Left lung (tissue), 10 donors: ENCODE data around the gene ATOH8. TPM values are rescaled to one million over a fixed set of nuclear protein-coding genes. Genes with fewer than 3 reads are reported as not detected.
A peak's percentile ranks its signal among the peaks of the same experiment; 100 is the strongest.

ENCODE experiments used
- ATAC-seq: fragments of 200-7000 bp; cut with Tn5 transposase; one replicate; pipeline ENCODE4 v1.9.1; 2020; ENCODE audit warnings: moderate library complexity
- DNase-seq, 4 donors: peaks; one replicate each; pipeline ENCODE4 v3.0.0-alpha.2; 2013 to 2020
- H3K27ac ChIP-seq, 2 donors: fragments of 200-600 bp; sonication (generic) in 1 of 2; one replicate each; pipeline versions ENCODE4 v1.5.0 to v1.8.0; 2020 to 2021
- H3K27me3 ChIP-seq, 2 donors: fragments of 200-600 bp; sonication (generic) in 1 of 2; one replicate each; pipeline versions ENCODE4 v1.5.0 to v1.8.0; 2020 to 2021
- H3K36me3 ChIP-seq, 2 donors: fragments of 200-600 bp; sonication (generic) in 1 of 2; one replicate each; pipeline versions ENCODE4 v1.5.0 to v1.8.0; 2020 to 2021
- H3K4me1 ChIP-seq, 2 donors: fragments of 200-600 bp; one replicate each; pipeline ENCODE4 v1.8.0; 2021
- H3K4me3 ChIP-seq, 2 donors: fragments of 200-600 bp; sonication (generic) in 1 of 2; one replicate each; pipeline versions ENCODE4 v1.5.0 to v1.8.0; 2020 to 2021; ENCODE audit warnings: mild to moderate bottlenecking in 1 of 2
- H3K9me3 ChIP-seq, 2 donors: fragments of 200-600 bp; sonication (generic) in 1 of 2; one replicate each; pipeline versions ENCODE4 v1.5.0 to v1.8.0; 2020 to 2021
- CTCF ChIP-seq, 2 donors: fragments of 200-600 bp; sonication (generic) in 1 of 2; IDR thresholded peaks; one replicate each; pipeline versions ENCODE4 v1.5.0 to v1.8.0; 2021; ENCODE audit warnings: antibody characterized with exemption in 2 of 2
- intact Hi-C, 2 donors: fragments of 100-400 bp; cut with DNase I; formaldehyde crosslinking; loops; one replicate each; pipeline versions ENCODE4 v1.11.2 to v1.14.2; 2022
- polyA plus RNA-seq, 6 donors: library from polyadenylated mRNA; unstranded; fragments of 120-200 nt; gene quantifications; one replicate each; pipeline ENCODE4 v1.2.1, GENCODE V29; 2013; ENCODE audit not compliant: insufficient read length in 6 of 6
- total RNA-seq, 2 donors: library from RNA; stranded (reverse); fragmentation: NEBNext Ultra II Directional; extraction: Animal tissue kit (Norgen Biotek cat#: 25700); gene quantifications; one replicate each; pipeline ENCODE4 v1.2.1, GENCODE V29; 2021
- donor health status: DM: no; HTN: yes; CAD: no.
- donor health status: DM: no; HTN: no; CAD: no.

Gene ATOH8
- total and polyA plus RNA-seq, 8 donors, result 24.7 to 36.5 (median 34.3) TPM

DNA sequence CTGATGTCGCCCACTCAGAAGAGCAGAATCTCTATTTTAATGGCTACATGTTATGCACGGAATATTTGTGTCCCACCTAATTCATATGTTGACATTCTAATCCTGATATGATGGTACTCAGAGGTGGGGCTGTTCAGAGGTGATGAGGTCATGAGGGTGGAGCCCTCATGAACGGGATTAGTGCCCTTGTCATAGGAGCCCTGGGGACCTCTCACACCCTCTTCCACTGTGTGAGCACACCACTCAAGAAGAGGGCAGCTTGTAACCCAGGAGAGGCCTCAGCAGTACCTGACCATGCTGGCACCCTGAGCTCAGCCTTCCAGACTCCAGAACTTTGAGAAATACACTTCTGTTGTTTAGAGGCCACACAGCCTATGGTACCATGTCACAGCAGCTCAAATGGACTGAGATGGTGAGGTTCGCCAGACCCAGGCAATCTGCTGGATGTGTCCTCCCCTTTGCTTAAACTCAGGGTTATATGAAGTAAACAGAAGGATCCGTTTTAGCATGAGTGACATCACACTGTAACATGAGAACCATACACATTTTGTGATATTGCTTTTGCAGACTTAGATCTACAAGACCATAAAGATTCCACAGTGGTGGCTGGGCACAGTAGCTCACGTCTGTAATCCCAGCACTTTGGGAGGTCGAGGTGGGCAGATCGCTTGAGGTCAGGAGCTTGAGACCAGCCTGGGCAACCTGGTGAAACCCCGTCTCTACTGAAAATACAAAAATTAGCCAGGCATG is 48.7 kb downstream of the ATOH8 start:
- no peak overlapping the region for H3K4me3 ChIP-seq
- H3K27me3 ChIP-seq, result no peaks in the 10 kb centered on the region
- TF ChIP-seq CTCF (IDR thresholded peaks at IDR 0.05), result no peak
- DNase-seq, result no peak
- peaks cover 0 to 4% of the 10 kb centered on the region in 2 donors for H3K9me3 ChIP-seq
- intact Hi-C loops, result loop anchor here in 1 of 2 donors (10.0 kb wide), 1 partner anchor 48 kb away; the partner anchor contains the start of gene ATOH8
- no peak for ATAC-seq
- no peak overlapping the region for H3K27ac ChIP-seq
- no peaks in the 10 kb centered on the region for H3K36me3 ChIP-seq
- H3K4me1 ChIP-seq, result peaks cover 0 to 10% of the 10 kb centered on the region in 2 donors

GRCh38 chr2:85803704-85804425 is 50.1 kb downstream of the ATOH8 start:
- DNase-seq (no peak), ATAC-seq (no peak)
- no peak for TF ChIP-seq CTCF (IDR thresholded peaks at IDR 0.05)
- H3K36me3 ChIP-seq, result no peaks in the 10 kb centered on the region
- H3K4me3 ChIP-seq, result no peak overlapping the region
- no peak overlapping the region for H3K27ac ChIP-seq
- no peaks in the 10 kb centered on the region for H3K27me3 ChIP-seq
- peaks cover 0 to 4% of the 10 kb centered on the region in 2 donors for H3K9me3 ChIP-seq
- intact Hi-C loops, result loop anchor here in 1 of 2 donors (10.0 kb wide), 1 partner anchor 49 kb away; the partner anchor contains the start of gene ATOH8
- H3K4me1 ChIP-seq, result peaks cover 0 to 7% of the 10 kb centered on the region in 2 donors

DNA sequence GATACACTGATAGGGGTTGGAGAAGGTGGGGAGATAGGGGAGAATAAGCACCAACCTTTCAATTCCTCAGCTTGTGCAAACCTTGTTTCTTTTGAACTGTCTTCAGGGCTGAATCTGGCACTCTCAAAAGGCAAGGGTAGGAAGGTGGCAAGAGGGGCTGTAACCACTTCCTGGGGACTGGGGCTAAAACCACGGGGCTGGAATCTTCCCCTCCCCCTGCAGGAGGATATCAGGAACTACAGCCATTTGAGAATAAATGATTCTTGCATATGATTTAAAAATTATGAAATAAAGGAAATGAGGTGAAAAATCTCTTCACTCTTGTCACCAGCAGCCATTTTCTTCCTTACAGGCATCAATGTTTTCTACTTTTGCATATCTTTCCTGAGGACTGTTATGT is 50.8 kb downstream of the ATOH8 start:
- Histone ChIP-seq H3K4me1 (peaks cover 0 to 7% of the 10 kb centered on the region in 2 donors), H3K27me3 (no peaks in the 10 kb centered on the region), H3K36me3 (no peaks in the 10 kb centered on the region), H3K9me3 (peaks cover 0 to 4% of the 10 kb centered on the region in 2 donors), H3K27ac (no peak overlapping the region), H3K4me3 (no peak overlapping the region)
- no peak for DNase-seq
- intact Hi-C loops, result loop anchor here in 1 of 2 donors (10.0 kb wide), 1 partner anchor 50 kb away; the partner anchor contains the start of gene ATOH8
- TF ChIP-seq CTCF (IDR thresholded peaks at IDR 0.05), result peak; percentile 37 to 43
- peak; percentile 21 for ATAC-seq

DNA sequence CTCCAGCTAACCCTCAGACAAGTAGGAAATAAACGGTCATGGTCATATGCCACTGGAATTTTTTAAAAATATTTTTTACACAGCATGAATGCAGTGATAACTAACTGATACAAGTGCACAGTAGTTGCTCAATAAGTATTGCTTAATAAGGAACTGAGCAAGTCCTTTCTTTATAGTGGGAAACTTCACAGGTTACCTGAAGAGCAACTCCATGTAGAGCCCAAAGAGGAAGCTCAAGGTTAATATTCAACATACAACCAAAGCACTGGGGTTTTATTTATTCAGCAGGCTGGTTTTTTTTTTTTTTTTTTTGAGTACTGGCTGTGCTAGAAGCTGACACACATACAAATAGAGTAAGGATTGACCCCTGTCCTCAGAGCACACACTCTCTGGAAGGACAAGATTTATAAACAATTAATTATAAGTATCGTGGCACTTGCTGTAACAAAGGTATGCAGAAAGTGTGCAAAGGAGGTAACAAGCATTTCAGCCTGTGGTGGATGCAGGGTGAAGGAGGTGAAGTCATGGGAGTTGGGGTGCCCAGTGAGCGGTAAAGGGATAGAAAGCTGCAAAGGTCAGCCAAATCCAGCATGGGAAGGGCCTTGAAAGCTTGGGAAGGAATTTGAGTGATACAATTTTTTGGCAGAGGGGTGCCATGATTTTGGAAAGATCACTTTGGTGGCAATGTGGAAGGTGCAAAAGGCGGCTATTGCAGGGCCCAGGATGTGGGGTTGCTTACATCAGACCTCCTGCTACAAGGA is 52.7 kb downstream of the ATOH8 start:
- Histone ChIP-seq H3K4me1 (peaks cover 2 to 16% of the 10 kb centered on the region in 2 donors), H3K36me3 (no peaks in the 10 kb centered on the region), H3K9me3 (no peaks in the 10 kb centered on the region), H3K4me3 (no peak overlapping the region), H3K27me3 (no peaks in the 10 kb centered on the region), H3K27ac (no peak overlapping the region)
- ATAC-seq (peak; percentile 71), DNase-seq (no peak)
- no peak for TF ChIP-seq CTCF (IDR thresholded peaks at IDR 0.05)
- intact Hi-C loops, result loop anchor here in 1 of 2 donors (10.0 kb wide), 1 partner anchor 52 kb away; the partner anchor contains the start of gene ATOH8
